ENCODE results near the gene LDLRAD4. TPM values are rescaled to one million over a fixed set of nuclear protein-coding genes. Genes with fewer than 3 reads are reported as not detected.

Gene LDLRAD4
- total and polyA plus RNA-seq, 8 donors, result 2.0 to 47.9 (median 9.0) TPM

DNA sequence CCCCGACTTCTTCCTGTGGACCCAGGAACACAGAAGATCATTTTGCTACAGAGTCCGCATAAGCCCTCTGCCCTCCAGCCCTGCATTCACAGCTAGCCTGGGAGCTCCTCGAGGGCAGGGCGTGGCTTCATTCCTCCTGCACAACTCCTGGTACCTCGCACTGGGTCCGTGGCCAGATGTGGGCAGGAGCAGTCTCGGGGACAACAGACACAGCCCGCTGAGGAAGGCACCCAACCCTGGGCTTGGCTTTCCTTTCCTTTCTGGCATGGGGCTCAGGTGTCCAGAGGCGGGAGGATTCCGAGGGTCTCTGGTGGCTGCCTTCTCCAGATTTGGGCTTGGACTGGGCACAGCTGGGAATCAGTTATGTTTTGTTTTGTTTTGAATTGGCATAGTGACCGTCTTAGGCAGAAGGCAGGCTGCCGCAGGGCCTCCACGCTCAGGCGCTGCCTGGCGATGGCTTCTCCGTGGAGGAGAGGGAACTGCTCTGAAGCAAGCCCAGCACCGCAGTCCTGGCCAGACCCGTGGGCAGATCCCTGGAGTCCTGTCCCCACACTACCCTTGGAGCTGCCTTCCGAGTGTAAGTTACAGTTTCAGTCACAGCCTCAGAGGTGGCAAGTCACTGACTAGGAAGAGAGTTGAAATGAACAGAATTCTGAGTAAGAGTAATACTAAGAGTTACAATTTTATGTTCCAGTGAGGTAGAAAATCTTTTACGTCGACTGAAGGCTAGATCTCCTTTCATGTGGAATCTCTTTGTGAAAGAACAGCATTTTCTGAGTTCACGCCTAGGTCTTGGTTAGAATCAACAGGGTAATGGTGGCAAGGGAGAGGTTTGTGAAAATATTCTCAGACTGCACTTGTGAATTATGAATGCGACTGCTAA, 47.9 kb downstream of the LDLRAD4 start:
- Histone ChIP-seq H3K4me1 (peaks cover 12 to 85% (median 52%) of the 10 kb centered on the region in 4 donors), H3K27ac (peak overlapping the region in 4 of 5 donors; percentile 14 to 74 (median 62)), H3K27me3 (no peaks in the 10 kb centered on the region), H3K9me3 (no peaks in the 10 kb centered on the region), H3K36me3 (no peaks in the 10 kb centered on the region), H3K4me3 (peak overlapping the region in 1 of 4 donors; percentile 17)
- intact Hi-C loops (cut with DNase I; ENCODE audit: low total_unique reads), result no loop called here
- 63 to 77% (median 76%) methylated on average over 20 to 23 of the region's 23 CpGs for WGBS, 5 donors
- DNase-seq, result no peak
- TF ChIP-seq EP300 (IDR thresholded peaks at IDR 0.05), result no peak
- TF ChIP-seq POLR2A (IDR thresholded peaks at IDR 0.05), result no peak
- no peak for TF ChIP-seq CTCF (IDR thresholded peaks at IDR 0.05)
- no peak for TF ChIP-seq POLR2AphosphoS5 (IDR thresholded peaks at IDR 0.05)

GRCh38 chr18:13267431-13267873, 48.9 kb downstream of the LDLRAD4 start:
- Histone ChIP-seq H3K9me3 (no peaks in the 10 kb centered on the region), H3K4me3 (no peak overlapping the region), H3K4me1 (peaks cover 10 to 81% (median 50%) of the 10 kb centered on the region in 4 donors), H3K27me3 (no peaks in the 10 kb centered on the region), H3K27ac (peak overlapping the region in 4 of 5 donors; percentile 5 to 74 (median 60)), H3K36me3 (no peaks in the 10 kb centered on the region)
- 67 to 75% (median 70%) methylated on average over 7 of the region's 7 CpGs for WGBS, 5 donors
- DNase-seq, result no peak
- TF ChIP-seq EP300 (IDR thresholded peaks at IDR 0.05), result no peak
- no peak for TF ChIP-seq CTCF (IDR thresholded peaks at IDR 0.05)
- no peak for TF ChIP-seq POLR2AphosphoS5 (IDR thresholded peaks at IDR 0.05)
- TF ChIP-seq POLR2A (IDR thresholded peaks at IDR 0.05), result no peak
- intact Hi-C loops (cut with DNase I; ENCODE audit: low total_unique reads), result no loop called here

GRCh38 chr18:13268158-13269012, 49.8 kb downstream of the LDLRAD4 start:
- Histone ChIP-seq H3K4me3 (no peak overlapping the region), H3K4me1 (peaks cover 10 to 80% (median 48%) of the 10 kb centered on the region in 4 donors), H3K9me3 (no peaks in the 10 kb centered on the region), H3K27ac (peak overlapping the region in 4 of 5 donors; percentile 47 to 74 (median 63)), H3K36me3 (no peaks in the 10 kb centered on the region), H3K27me3 (no peaks in the 10 kb centered on the region)
- intact Hi-C loops (cut with DNase I; ENCODE audit: low total_unique reads), result no loop called here
- peak; percentile 54 to 58 for DNase-seq
- TF ChIP-seq POLR2A (IDR thresholded peaks at IDR 0.05) (no peak), POLR2AphosphoS5 (IDR thresholded peaks at IDR 0.05) (no peak), EP300 (IDR thresholded peaks at IDR 0.05) (no peak), CTCF (IDR thresholded peaks at IDR 0.05) (no peak)
- 22 to 37% (median 33%) methylated on average over 9 of the region's 9 CpGs for WGBS, 5 donors

- Histone ChIP-seq H3K4me1 (peaks cover 10 to 75% (median 47%) of the 10 kb centered on the region in 4 donors), H3K36me3 (no peaks in the 10 kb centered on the region), H3K4me3 (no peak overlapping the region), H3K27ac (peak overlapping the region in 4 of 5 donors; percentile 47 to 74 (median 63)), H3K9me3 (no peaks in the 10 kb centered on the region), H3K27me3 (no peaks in the 10 kb centered on the region)
- peak in 1 of 2 donors; percentile 76 for DNase-seq
- WGBS, 5 donors, result 12 to 42% (median 17%) methylated on average over 1 of the region's 1 CpG
- intact Hi-C loops (cut with DNase I; ENCODE audit: low total_unique reads), result no loop called here
- TF ChIP-seq POLR2AphosphoS5 (IDR thresholded peaks at IDR 0.05) (peak in 1 of 3 donors; percentile 37), POLR2A (IDR thresholded peaks at IDR 0.05) (no peak), CTCF (IDR thresholded peaks at IDR 0.05) (no peak), EP300 (IDR thresholded peaks at IDR 0.05) (no peak)
Observed at GRCh38 chr18:13269013-13269280, 50.4 kb downstream of the LDLRAD4 start.

All from stomach (tissue), 9 donors.